ENCODE measurements around the gene RBM38.

- TF ChIP-seq TAF1 (IDR thresholded peaks at IDR 0.05; ENCODE audit: borderline replicate concordance, low read depth, low read length): no peak
- peak; percentile 52; the same call in 1 of the 2 replicates for TF ChIP-seq POLR2A (IDR thresholded peaks at IDR 0.05; ENCODE audit: low read depth, low read length)
- peak; percentile 50; the same call in 1 of the 2 replicates for TF ChIP-seq POLR2AphosphoS5 (IDR thresholded peaks at IDR 0.05; ENCODE audit: low read depth, low read length)
These were observed 11.3 kb downstream of the RBM38 start for GRCh38 chr20:57402206-57403125.

Measured in GM12892 (cell line).